Testis (tissue), 2 donors: ENCODE data around the gene MYADML2.

Experiments used
- POLR2A ChIP-seq: fragments of 450-650 bp; IDR thresholded peaks from one replicate; pipeline ENCODE4 v1.6.1; 2017; ENCODE audit warnings: antibody characterized with exemption, mild to moderate bottlenecking, moderate library complexity
- TF ChIP-seq, protein P1 (sequence below), 3 experiments: fragments of 450-650 bp in 2 of 3; fragments of 200-600 bp in 1 of 3; sonication (generic) in 1 of 3; IDR thresholded peaks; one replicate each; pipeline ENCODE4 v1.5.1; 2016 to 2019; ENCODE audit warnings: antibody characterized with exemption in 3 of 3, mild to moderate bottlenecking in 2 of 3, moderate library complexity in 1 of 3

DNA sequence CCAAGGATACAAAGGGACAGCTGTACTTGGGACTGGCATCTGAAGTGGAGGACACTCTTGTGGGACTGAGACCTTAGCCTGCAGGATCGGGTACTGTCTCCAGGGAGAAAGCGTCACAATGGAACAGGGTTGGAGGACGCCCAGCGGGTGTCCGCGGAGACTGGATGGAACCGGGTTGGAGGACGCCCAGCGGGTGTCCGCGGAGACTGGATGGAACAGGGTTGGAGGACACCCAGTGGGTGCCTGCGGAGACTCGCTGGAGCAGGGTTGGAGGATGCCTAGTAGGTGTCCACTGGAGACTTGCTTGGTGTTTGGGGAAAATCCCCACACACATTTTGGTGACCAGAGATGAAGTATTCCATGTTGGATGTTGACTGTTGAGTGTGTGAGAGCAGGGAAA, at the start of gene MYADML2:
- TF ChIP-seq POLR2A, result no peak
- TF ChIP-seq, protein P1, sequence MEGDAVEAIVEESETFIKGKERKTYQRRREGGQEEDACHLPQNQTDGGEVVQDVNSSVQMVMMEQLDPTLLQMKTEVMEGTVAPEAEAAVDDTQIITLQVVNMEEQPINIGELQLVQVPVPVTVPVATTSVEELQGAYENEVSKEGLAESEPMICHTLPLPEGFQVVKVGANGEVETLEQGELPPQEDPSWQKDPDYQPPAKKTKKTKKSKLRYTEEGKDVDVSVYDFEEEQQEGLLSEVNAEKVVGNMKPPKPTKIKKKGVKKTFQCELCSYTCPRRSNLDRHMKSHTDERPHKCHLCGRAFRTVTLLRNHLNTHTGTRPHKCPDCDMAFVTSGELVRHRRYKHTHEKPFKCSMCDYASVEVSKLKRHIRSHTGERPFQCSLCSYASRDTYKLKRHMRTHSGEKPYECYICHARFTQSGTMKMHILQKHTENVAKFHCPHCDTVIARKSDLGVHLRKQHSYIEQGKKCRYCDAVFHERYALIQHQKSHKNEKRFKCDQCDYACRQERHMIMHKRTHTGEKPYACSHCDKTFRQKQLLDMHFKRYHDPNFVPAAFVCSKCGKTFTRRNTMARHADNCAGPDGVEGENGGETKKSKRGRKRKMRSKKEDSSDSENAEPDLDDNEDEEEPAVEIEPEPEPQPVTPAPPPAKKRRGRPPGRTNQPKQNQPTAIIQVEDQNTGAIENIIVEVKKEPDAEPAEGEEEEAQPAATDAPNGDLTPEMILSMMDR (IDR thresholded peaks at IDR 0.05), result no peak
